Esophagus (tissue), 2 donors: ENCODE measurements around the gene OR7G2. TPM values are rescaled to one million over a fixed set of nuclear protein-coding genes. Genes with fewer than 3 reads are reported as not detected.
"Not testable (repeated sequence)": the region's sequence is repeated elsewhere in the genome, so short reads cannot be mapped to it uniquely, and the experiment has no call there.

ENCODE experiments used
- H3K27ac ChIP-seq, 2 donors: one replicate each; pipeline ENCODE4 v1.5.1; 2013; ENCODE audit warnings: low read depth in 2 of 2, mild to moderate bottlenecking in 2 of 2, inconsistent platforms in 1 of 2, low read length in 1 of 2, moderate library complexity in 1 of 2
- H3K27me3 ChIP-seq, 2 donors: one replicate each; pipeline ENCODE4 v1.6.1; 2013; ENCODE audit warnings: low read length in 2 of 2, control low read depth in 1 of 2, mild to moderate bottlenecking in 1 of 2; ENCODE audit not compliant: insufficient read depth in 2 of 2, control insufficient read depth in 1 of 2
- H3K36me3 ChIP-seq, 2 donors: one replicate each; pipeline ENCODE4 v1.6.1; 2013; ENCODE audit warnings: low read length in 1 of 2; ENCODE audit not compliant: control insufficient read depth in 2 of 2, insufficient read depth in 2 of 2
- H3K4me1 ChIP-seq, 2 donors: one replicate each; pipeline ENCODE4 v1.6.1; 2013; ENCODE audit warnings: low read length in 1 of 2; ENCODE audit not compliant: control insufficient read depth in 2 of 2, insufficient read depth in 2 of 2
- H3K4me3 ChIP-seq, 2 donors: one replicate each; pipeline ENCODE4 v1.5.1; 2013; ENCODE audit warnings: low read length in 2 of 2, mild to moderate bottlenecking in 2 of 2, low read depth in 1 of 2, moderate library complexity in 1 of 2
- H3K9me3 ChIP-seq, 2 donors: one replicate each; pipeline ENCODE4 v1.6.1; 2013; ENCODE audit warnings: mild to moderate bottlenecking in 2 of 2, low read depth in 1 of 2, low read length in 1 of 2, moderate library complexity in 1 of 2; ENCODE audit not compliant: control insufficient read depth in 2 of 2, insufficient read depth in 1 of 2
- WGBS, 2 donors: extraction: QIAGEN DNeasy Blood & Tissue Kit; methylation state at CpG; one replicate each; pipeline ENCODE4 v1.1.7; 2013; 5-methylcytosine and 5-hydroxymethylcytosine counted together
- polyA plus RNA-seq, 2 donors: library from polyadenylated mRNA; stranded (reverse); fragments of 200-250 nt; gene quantifications; one replicate each; pipeline ENCODE4 v1.2.3, GENCODE V29; 2013
- donor health status: healthy with polysubstance abuse.
- donor health status: Bipolar disorder and iron deficiency.

OR7G2 gene
- polyA plus RNA-seq, 2 donors, result not detected

DNA sequence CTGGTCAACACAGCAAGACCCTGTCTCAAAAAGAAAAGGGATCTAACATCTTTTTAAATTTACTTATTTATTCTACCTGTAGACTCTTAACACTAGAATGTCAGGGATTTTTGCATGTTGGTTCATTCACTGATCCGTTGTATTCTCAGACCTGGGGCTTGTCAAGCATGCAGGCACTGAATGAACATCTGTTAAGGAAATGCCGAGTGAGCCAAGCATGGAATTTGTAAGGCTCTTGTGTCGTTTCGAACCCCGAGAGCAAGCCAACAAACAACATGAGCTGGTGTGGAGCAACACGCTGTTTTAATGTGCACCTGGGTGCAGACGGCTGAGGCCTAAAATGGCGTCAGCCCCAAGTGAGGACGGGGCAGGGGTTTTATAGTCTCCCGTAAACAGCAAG, 30.4 kb downstream of the OR7G2 start:
- Histone ChIP-seq H3K9me3 (no peaks in the 10 kb centered on the region), H3K36me3 (no peaks in the 10 kb centered on the region), H3K27me3 (no peaks in the 10 kb centered on the region), H3K4me3 (no peak overlapping the region), H3K27ac (no peak overlapping the region), H3K4me1 (peaks cover 0 to 6% of the 10 kb centered on the region in 2 donors)
- WGBS, 2 donors, result 71 to 73% methylated on average over 10 of the region's 10 CpGs

DNA sequence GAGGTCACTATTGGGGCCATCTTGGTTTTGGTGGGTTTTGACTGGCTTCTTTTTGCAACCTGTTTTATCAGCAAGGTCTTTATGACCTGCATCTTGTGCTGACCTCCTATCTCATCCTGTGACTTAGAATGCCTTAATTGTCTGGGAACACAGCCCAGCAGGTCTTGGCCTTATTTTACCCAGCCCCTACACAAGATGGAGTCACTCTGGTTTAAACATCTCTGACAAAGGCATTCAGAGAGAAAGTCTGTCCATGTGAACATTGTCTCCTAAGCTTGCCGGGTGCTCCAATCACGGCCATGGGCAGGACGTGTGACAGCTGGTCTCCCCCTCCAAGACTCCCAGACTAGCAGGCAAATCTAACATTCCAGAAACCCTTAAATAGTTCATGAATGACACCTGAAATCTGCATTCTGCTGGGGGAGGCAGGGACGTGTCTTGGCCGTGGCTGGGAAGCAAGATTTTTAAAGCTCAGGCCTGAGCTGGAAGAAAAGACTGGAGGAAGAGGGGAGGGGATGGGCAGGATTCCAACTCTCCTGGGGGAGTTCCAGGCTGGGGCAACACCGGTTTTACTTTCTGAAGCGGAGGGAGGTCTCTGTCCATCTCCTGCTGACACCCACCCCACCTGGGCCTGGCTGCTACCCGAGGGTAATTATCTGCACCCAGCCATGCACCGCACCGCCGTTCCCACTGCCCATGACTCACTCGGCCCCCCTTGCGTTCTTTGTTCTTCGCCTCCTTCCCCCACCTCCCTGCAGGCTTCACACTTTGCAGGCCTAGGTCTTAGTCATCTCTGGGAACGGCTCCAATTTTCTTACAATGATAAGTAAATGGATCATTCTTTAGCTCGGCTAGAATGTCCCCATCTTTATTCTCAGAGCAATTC, 32.0 kb downstream of the OR7G2 start:
- 17 to 18% methylated on average over 16 of the region's 16 CpGs for WGBS, 2 donors
- Histone ChIP-seq H3K36me3 (no peaks in the 10 kb centered on the region), H3K27me3 (no peaks in the 10 kb centered on the region), H3K4me1 (peaks cover 0 to 6% of the 10 kb centered on the region in 2 donors), H3K27ac (peak overlapping the region in 1 of 2 donors; percentile 33), H3K4me3 (no peak overlapping the region), H3K9me3 (no peaks in the 10 kb centered on the region)

DNA sequence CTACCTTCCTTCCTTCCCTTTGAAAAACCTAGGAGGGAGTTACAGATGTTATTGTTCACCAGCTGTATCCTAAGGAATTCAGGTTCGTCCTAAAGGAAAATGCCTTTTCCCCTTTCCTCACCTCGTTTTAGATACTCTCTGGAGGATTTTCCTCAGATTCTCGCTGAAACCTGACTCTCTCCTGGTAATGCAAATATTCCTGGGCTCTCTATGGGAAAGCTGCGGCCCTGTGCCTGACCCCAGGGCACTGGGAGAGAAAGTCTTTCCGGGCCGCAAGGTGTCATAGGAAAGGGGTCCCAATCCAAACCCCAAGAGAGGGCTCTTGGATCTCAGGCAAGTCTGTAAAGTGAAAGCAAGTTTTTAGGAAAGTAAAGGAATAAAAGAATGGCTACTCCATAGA, 33.5 kb downstream of the OR7G2 start:
- no peak overlapping the region for H3K4me3 ChIP-seq
- WGBS, 2 donors, result 67 to 74% methylated on average over 6 of the region's 6 CpGs
- no peaks in the 10 kb centered on the region for H3K27me3 ChIP-seq
- no peak overlapping the region for H3K27ac ChIP-seq
- peaks cover 0 to 6% of the 10 kb centered on the region in 2 donors for H3K4me1 ChIP-seq
- no peaks in the 10 kb centered on the region for H3K9me3 ChIP-seq
- H3K36me3 ChIP-seq, result no peaks in the 10 kb centered on the region

DNA sequence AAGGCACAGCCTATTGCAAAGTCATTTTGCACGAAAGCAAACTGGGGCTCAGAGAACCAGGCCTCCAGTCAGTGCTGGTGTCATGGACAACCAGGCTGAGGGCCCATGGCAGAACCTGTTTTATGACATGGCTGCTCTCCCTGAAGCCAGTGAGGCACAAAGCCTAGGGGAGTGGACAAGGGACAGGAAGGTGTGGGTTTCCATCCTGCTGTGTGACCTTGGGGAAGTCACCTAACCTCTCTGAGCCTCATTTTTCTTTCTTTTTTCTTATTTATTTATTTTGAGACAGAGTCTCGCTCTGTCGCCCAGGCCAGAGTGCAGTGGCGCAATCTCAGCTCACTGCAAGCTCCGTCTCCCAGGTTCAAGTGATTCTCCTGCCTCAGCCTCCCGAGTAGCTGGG, 35.6 kb downstream of the OR7G2 start:
- H3K4me3 ChIP-seq, H3K27ac ChIP-seq, H3K27me3 ChIP-seq, H3K4me1 ChIP-seq, H3K9me3 ChIP-seq, H3K36me3 ChIP-seq: not testable (repeated sequence)
- WGBS, 2 donors, result 90 to 95% methylated on average over 6 of the region's 6 CpGs

DNA sequence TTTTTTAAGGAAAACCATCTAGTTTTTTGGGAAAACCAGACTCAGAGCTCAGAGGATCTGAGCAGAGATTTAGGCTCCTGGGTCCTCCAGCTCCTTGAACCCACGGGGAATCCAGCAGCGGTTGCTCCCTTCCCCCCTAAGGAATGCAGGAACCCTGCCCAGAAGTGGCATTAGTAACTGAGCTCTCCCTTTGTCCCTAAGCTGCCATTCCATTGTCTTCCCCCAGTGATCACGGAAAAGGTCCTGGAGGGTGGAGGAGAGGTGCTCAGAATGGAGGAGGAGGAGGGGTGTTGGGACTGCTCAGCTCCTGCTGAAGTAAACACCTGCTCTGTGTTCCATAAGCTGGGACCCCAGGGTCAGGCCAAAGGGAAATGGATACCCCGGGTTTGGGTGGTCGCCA, 37.2 kb downstream of the OR7G2 start:
- no peaks in the 10 kb centered on the region for H3K36me3 ChIP-seq
- peaks cover 0 to under 1% of the 10 kb centered on the region in 2 donors for H3K4me1 ChIP-seq
- no peak overlapping the region for H3K4me3 ChIP-seq
- 30 to 32% methylated on average over 5 of the region's 5 CpGs for WGBS, 2 donors
- H3K27ac ChIP-seq, result no peak overlapping the region
- H3K27me3 ChIP-seq, result no peaks in the 10 kb centered on the region
- no peaks in the 10 kb centered on the region for H3K9me3 ChIP-seq

DNA sequence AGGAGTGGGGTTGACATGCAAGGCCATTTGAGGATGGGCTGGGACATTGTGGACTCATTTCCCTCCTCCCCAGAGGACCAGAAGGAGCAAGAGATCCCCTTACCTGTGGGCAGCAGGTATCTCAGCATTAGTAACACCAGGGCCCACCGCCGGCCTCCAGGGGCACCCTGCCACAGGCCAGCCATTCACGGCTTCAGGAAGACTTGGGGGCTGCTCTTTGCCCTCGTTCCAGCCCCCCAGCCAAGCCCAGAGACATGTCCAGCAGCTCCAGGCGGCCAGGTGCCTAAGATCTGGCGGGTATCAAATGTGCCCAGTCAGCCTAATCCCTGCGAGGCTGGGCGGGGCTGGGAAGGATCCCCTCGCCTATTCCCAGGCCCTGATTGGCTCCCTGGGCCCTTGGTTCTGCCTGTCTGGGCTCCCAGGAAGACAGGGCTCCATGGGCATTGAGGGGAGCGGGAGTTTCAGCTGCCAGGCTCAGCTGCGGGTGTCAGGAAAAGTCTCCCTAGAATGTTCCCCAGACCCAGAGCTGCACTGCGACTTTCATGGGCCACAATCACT, 41.7 kb downstream of the OR7G2 start:
- Histone ChIP-seq H3K27me3 (no peaks in the 10 kb centered on the region), H3K27ac (no peak overlapping the region), H3K9me3 (no peaks in the 10 kb centered on the region), H3K4me1 (no peaks in the 10 kb centered on the region), H3K36me3 (no peaks in the 10 kb centered on the region), H3K4me3 (no peak overlapping the region)
- 65 to 72% methylated on average over 12 of the region's 12 CpGs for WGBS, 2 donors

DNA sequence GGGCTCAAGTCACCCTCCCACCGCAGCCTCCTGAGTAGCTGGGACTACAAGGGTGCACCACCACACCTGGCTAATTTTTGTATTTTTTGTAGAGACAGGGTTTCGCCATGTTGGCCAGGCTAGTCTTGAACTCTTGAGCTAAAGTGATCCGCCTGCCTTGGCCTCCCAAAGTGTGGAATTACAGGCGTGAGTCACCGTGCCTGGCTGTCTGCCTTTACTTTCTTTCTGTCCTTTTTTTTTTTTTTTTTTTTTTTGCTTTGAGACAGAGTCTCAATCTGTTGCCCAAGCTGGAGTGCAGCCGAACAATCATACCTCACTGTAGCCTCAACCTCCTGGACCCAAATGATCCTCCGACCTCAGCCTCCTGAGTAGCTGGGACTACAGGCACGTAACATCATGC, 45.4 kb downstream of the OR7G2 start:
- H3K27me3 ChIP-seq, result no peaks in the 10 kb centered on the region
- H3K9me3 ChIP-seq, result no peaks in the 10 kb centered on the region
- H3K36me3 ChIP-seq, result no peaks in the 10 kb centered on the region
- H3K27ac ChIP-seq, result no peak overlapping the region
- H3K4me1 ChIP-seq, result no peaks in the 10 kb centered on the region
- no peak overlapping the region for H3K4me3 ChIP-seq
- WGBS, 2 donors, result 78 to 80% methylated on average over 8 of the region's 8 CpGs

DNA sequence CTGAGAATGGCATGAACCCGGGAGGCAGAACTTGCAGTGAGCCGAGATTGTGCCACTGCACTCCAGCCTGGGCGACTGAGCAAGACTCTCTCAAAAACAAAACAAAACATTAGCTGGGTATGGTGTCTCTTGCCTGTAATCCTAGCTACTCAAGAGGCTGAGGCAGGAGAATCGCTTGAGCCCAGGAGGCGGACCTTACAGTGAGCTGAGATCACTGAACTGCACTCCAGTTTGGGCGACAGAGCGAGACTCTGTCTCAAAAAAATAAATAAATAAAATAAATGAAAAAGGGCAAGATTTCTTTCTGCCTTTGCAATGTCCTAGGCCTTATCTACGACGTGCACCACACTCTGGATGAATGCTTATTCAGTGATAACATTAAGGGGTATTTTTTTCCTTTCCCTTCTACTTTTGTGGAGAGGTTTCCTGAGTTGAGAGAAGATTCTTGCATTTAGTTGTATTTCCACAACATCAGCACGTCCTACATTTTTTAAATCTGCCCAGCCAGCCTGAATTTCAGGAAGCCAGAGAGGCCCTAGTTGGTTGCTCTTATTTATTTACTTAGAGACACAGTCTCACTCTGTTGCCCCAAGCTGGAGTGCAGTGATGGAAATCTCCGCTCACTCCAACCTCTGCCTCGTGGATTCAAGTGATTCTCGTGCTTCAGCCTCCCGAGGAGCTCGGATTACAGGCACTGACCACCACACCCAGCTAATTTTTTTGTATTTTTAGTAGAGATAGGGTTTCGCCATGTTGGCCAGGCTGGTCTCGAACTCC, 46.5 kb downstream of the OR7G2 start:
- H3K4me3 ChIP-seq, result no peak overlapping the region
- 73 to 75% methylated on average over 17 of the region's 17 CpGs for WGBS, 2 donors
- no peaks in the 10 kb centered on the region for H3K27me3 ChIP-seq
- no peaks in the 10 kb centered on the region for H3K4me1 ChIP-seq
- H3K36me3 ChIP-seq, result no peaks in the 10 kb centered on the region
- no peaks in the 10 kb centered on the region for H3K9me3 ChIP-seq
- no peak overlapping the region for H3K27ac ChIP-seq

DNA sequence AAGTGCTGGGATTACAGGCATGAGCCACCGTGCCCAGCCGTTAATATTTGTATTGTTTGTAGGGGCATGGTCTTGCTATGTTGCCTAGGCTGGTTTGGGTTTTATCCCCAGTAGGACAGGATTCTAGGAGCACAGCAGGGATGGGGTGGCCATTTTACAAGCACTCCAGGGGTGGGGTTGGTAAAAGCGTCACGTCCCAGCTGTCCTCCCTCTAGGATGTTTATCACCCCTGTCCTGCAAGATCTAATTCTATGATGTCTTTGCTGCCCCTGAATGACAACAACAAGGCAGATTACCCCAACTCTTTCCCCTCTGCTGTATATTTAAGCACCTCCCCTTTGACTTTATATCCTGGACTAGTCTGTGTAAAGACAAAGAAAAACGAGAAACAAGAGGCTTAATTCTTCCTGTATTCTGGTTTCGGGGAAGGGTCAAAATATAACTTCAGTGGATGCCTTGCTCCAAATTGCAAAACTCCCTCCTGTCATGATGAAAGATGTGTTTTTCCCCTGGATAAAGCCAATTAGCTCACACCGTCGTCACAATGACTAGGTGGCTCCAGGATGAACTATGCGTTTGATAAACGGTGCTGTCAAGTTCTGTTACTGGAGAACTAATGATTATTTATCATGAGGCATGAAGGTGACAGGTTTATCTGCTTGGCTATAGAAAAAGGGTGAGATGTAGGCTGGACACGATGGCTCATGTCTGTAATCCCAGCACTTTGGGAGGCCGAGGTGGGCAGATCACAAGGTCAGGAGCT, 48.2 kb downstream of the OR7G2 start:
- Histone ChIP-seq H3K27me3 (no peaks in the 10 kb centered on the region), H3K4me1 (no peaks in the 10 kb centered on the region), H3K27ac (no peak overlapping the region), H3K9me3 (no peaks in the 10 kb centered on the region), H3K4me3 (no peak overlapping the region), H3K36me3 (no peaks in the 10 kb centered on the region)
- WGBS, 2 donors, result 34 to 42% methylated on average over 12 of the region's 12 CpGs
